Measurements from ENCODE around the gene TOP3A. TPM values are rescaled to one million over a fixed set of nuclear protein-coding genes. Genes with fewer than 3 reads are reported as not detected.

The TOP3A gene
- total and polyA plus RNA-seq, 2 of the 13 experiments (the other 11 are each of a cell fraction or from before 2014, with no cell fraction given): 16.9 to 36.8 TPM

DNA sequence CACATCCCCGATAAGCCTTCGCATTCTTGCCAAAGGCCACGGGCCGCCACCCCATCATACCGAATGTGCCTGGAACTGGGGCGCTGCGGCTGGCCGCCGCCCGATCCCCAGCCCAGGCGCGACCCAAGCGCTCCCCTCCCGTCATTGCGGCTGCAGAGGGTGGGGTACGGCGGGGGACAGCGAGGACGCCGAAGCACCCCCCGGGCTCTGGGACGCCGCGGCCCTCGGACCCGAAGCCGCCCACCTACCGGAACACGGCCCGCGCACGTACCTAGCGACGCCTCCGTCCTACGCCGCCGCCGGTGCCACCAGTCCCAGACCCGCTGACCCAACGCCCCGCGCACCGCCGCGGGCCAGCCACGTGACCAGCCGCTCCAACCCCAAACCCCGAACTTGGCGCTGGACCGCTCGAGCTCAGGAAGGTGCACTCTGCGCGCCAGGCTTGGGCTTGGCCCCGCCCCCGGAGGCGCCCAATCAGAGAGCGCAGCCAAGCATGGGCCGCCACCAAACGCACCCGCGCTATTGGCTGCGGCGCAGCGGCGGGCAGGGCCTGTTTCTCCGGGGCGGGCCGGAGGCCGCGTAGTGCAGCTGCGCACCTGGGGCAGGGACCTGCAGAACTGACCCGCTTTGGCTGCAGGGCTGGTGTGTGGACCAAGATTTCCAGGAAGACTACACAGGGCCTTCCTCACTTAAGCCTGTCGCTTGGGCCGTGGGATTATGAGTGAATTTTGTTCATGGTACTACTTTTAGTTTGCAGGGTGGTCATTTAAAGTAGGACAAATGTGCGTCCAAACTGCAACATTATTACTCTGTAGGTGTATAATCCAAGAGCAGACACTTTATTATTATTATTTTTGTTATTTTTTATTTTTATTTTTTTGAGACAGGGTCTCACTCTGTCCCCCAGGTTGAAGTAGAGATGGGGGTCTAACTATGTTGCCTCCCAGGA, 48.6 kb upstream of the TOP3A start, which contains the start of gene SHMT1 (continued):
- TF ChIP-seq ZNF710 (CRISPR knock-in tag; IDR thresholded peaks at IDR 0.05; ENCODE audit: borderline replicate concordance) (no peak), ZNF607 (CRISPR knock-in tag; IDR thresholded peaks at IDR 0.05; ENCODE audit: borderline replicate concordance) (peak; percentile 78), HINFP (CRISPR knock-in tag; IDR thresholded peaks at IDR 0.05; ENCODE audit: low read depth) (no peak; the same call in 1 of the 2 replicates), CCAR2 (optimal IDR thresholded peaks at IDR 0.05; ENCODE audit: low read depth, low read length) (no peak), ZNF709 (CRISPR knock-in tag; IDR thresholded peaks at IDR 0.05) (peak; percentile 69), TEAD2 (CRISPR knock-in tag; IDR thresholded peaks at IDR 0.05) (0 out of 2 replicates have a peak, but pooled peaks have one; percentile 32), SP4 (CRISPR knock-in tag; IDR thresholded peaks at IDR 0.05) (peak; percentile 95), NRL (CRISPR knock-in tag; IDR thresholded peaks at IDR 0.05; ENCODE audit: borderline replicate concordance) (peak; percentile 89), RFXAP (CRISPR knock-in tag; IDR thresholded peaks at IDR 0.05; ENCODE audit: borderline replicate concordance) (peak; percentile 91), SAFB2 (CRISPR knock-in tag; IDR thresholded peaks at IDR 0.05; ENCODE audit: borderline replicate concordance, low read depth) (peak; percentile 93), ZBTB40 (IDR thresholded peaks at IDR 0.05) (no peak), ZBTB40 (CRISPR knock-in tag; IDR thresholded peaks at IDR 0.05) (peak; percentile 78), KAT7 (CRISPR knock-in tag; IDR thresholded peaks at IDR 0.05; ENCODE audit: borderline replicate concordance) (peak; percentile 79; the same call in 1 of the 2 replicates)
- TF ChIP-seq, protein P1, sequence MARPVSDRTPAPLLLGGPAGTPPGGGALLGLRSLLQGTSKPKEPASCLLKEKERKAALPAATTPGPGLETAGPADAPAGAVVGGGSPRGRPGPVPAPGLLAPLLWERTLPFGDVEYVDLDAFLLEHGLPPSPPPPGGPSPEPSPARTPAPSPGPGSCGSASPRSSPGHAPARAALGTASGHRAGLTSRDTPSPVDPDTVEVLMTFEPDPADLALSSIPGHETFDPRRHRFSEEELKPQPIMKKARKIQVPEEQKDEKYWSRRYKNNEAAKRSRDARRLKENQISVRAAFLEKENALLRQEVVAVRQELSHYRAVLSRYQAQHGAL (CRISPR knock-in tag; IDR thresholded peaks at IDR 0.05; ENCODE audit: not compliant biosample characterization): peak; percentile 46

Measured in HepG2 (cell line).